CD4-positive, alpha-beta T cell treated with Interleukin-15 for 4 hours (primary cell): Measurements from ENCODE around the gene TNNT1.
A peak's percentile ranks its signal among the peaks of the same experiment; 100 is the strongest.

Source experiments
- DNase-seq: peaks from one replicate; pipeline ENCODE4 v3.0.0-alpha.2; 2020; ENCODE audit warnings: low spot score

The TNNT1 gene

DNA sequence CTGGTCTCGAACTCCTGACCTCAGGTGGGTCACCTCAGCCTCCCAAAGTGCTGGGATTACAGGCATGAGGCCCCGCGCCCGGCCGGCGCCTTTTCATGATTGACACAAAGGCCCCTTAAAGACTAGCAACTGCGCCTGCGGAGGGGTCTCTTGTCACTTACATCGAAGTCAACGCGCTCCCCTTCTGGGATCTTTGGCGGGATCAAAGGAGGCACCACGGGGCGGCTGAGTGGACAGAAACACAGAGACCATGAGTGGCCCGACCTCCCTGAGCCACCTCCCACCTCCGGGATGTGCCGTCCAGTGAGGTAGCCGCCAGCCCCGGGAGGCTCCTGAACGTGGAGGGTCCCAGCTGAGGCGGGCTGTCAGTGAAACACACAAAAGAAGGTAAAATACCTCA is 7.3 kb downstream of the TNNT1 start:
- DNase-seq, result no peak

GRCh38 chr19:55137915-55138314 is 11.1 kb downstream of the TNNT1 start:
- DNase-seq, result no peak

GRCh38 chr19:55136399-55137102 is 12.5 kb downstream of the TNNT1 start:
- no peak for DNase-seq

DNA sequence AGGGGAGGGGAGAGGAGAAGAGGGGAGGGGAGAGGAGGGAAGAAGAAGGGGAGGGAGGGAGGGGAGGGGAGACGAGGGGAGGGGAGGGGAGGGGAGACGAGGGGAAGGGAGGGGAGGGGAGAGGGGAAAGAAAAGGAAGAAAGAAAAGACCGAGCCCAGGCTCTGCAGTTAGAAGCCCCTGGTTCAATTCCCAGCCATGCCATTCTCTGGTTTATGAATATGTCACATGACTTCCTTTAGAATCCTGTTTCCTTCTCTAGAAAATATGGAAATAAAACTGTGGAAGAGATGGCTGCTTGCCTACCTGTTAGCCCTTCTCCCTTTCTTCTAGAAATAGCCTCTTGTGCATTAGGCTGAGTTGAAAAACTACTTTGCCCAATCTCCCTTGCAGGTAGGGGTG is 14.3 kb downstream of the TNNT1 start:
- no peak for DNase-seq

GRCh38 chr19:55133639-55134444 is 15.2 kb downstream of the TNNT1 start:
- DNase-seq, result no peak

DNA sequence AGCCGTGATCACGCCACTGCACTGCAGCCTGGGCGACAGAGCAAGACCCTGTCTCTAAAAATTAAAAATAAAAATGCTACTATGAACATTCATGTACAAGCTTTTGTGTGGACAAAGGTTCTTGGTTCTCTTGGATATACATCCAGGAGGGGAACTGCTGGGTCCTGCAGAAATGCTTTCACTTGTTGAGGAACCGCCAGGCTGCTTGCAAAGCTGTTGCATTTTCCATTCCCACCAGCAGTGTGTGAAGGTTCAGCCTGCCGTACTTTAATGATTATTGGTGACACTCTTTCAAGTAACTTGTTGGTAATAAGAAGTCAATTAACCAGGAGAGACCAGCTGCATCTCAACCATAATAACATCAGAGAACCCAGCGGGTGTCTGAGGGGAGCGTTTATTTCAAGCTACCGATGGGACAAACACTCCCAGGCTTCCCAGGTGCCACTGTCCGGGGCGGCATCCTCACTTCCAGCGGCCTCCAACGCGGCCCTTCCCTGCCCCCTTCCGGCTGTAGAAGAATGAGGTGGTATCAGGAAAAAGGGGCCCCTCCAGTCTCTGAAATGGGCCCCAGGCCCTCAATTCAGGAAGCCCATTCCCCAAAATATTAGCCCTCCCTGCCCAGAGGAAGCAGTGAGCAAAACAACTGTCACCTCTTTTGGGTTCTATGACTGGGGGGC is 16.4 kb downstream of the TNNT1 start:
- no peak for DNase-seq

DNA sequence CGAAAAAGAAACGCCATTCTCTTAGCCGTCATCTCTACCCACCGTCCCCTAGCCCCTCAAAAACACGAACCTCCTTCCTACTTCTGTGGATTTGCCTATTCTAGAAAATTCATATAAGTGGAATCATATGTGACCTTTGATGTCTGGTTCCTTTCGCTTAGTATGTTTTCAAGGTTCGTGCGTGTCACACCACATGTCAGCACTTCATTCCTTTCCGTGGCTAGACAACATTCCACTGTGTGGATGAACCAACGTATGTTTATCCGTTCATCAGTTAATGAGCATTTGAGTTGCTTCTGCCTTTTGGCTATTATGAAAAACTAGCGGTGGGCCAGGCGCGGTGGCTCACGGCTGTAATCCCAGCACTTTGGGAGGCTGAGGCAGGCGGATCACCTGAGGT is 17.6 kb downstream of the TNNT1 start:
- no peak for DNase-seq

DNA sequence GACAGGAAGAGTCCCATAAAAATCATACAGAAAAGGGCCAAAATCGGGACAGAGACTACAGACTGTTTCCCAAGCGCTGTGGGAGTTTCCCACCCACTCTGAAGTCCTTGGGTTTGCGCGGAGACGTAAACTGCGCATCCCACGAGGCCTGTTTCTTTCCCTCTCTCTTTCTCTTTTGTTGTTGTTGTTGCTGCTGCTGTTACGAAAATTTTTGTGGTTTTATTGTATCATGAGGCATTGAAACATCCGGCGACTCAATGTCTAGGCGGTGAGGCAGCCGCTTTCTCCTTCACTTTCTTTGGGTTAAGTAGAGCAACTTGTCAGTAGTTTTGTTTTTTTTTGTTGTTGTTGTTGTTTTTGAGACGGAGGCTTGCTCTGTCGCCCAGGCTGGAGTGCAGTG is 30.0 kb downstream of the TNNT1 start:
- no peak for DNase-seq

DNA sequence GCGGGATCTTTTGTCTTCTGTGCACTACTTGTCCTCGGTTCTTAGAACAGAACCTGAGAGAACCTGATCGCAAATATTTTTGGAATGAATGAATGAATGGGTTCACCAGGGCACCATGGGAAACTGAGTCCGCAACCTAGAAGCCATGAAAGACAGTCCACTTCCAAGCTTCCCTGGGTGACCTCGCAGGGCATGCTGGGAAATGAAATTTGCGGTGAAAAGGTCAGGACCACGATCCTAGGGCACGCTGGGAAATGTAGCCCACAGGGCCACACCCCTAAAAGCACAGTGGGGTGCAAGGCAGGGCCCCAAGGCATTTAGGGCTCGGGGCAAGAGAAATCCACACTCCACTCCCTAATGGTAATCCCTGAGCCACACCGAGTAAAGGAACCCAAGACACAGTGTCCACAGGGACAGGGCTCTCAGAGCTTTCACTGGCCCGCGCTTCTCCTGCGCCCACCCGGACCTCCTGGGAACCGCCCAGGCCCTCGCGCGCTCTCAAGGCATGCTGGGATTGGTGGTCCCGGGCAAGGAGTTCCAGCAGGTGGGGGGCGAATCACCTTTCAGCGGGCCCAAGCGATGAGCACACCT is 30.5 kb downstream of the TNNT1 start:
- peak; percentile 20 for DNase-seq

GRCh38 chr19:55117663-55118391 is 31.2 kb downstream of the TNNT1 start:
- DNase-seq, result peak; percentile 97

DNA sequence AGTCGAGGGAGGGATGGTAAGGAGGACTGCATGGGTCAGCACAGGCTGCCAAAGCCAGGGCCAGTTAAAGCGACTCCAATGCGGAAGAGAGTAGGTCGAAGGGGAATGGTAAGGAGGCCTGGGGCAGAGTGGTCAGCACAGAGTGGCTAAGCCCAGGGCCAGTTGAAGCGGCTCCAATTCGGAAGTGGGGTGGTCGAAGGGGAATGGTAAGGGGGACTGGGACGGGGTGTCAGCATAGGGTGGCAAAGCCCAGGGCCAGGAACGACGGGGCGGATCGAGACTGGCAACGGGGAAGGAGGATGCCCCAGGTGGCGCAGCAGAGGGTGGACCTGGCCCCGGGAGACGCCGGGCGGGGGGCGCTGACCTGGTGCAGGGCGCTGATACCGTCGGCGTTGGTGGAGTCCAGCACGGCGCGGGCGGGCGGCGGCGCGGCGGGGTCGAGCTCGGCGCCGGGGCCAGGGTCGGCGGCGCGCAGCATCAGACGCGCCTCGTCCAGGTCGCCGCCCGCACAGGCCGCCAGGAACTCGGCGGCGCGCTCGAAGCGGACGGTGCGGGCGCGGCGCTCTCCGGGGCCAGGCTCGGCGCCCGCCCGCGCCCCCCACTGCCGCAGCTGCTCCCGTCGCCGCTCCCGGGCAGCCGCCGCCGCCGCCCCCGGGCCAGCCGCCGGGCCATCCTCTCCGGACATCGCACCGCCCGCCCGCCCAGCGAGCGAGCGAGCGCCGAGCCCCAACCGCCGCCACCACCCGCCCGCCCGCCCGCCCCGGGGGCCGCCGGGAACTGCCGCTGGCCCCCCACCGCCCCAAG is 31.9 kb downstream of the TNNT1 start, which contains the start of gene PPP1R12C:
Gene PPP1R12C, minus strand, starts transcription at position 779 of the 804 bp plus-strand sequence. Its CDS starts 94 bp downstream, at position 685.
- no peak for DNase-seq

DNA sequence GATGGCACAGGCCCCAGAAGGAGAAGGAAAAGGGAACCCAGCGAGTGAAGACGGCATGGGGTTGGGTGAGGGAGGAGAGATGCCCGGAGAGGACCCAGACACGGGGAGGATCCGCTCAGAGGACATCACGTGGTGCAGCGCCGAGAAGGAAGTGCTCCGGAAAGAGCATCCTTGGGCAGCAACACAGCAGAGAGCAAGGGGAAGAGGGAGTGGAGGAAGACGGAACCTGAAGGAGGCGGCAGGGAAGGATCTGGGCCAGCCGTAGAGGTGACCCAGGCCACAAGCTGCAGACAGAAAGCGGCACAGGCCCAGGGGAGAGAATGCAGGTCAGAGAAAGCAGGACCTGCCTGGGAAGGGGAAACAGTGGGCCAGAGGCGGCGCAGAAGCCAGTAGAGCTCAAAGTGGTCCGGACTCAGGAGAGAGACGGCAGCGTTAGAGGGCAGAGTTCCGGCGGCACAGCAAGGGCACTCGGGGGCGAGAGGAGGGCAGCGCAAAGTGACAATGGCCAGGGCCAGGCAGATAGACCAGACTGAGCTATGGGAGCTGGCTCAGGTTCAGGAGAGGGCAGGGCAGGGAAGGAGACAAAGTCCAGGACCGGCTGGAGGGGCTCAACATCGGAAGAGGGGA is 32.7 kb downstream of the TNNT1 start:
- peak; percentile 56 for DNase-seq

- no peak for DNase-seq
Observed at GRCh38 chr19:55115446-55116065, 33.5 kb downstream of the TNNT1 start.

- DNase-seq, result no peak
Observed at GRCh38 chr19:55114566-55115145, 34.4 kb downstream of the TNNT1 start.

- no peak for DNase-seq
Observed at GRCh38 chr19:55113570-55114039, 35.4 kb downstream of the TNNT1 start.

DNA sequence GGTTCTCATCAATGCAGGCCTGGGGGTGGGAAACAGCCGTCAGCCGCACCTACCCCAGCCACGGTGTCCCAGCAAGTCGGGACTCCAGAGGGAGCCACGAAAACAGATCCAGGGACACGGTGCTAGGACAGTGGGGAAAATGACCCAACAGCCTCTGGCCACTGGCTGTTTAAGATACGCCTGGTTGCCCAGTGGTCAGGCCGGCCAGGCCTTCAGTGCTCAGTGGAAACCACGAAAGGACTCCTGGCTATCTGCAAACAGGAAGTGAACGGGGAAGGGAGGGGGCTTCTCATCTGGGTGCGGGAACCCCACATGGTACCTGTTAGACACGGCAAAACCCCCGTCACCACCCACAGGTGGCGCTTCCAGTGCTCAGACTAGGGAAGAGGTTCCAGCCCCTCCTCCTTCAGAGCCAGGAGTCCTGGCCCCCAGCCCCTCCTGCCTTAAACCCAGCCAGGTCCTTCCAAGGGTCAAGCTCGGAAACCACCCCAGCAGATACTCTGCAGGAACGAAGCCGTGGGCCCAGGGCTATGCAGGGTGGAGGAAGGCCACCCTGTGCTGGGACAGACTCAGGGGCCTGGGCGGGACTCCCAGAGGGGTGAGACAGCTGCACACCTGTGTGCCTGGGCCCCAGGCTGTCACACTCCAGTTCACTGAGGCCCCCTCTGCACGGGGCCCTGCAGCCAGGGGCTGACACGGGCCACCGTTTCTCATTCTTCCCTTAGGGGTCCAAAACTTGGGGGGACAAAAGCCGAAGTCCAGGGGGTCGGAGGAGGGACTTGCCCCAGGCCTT is 36.0 kb downstream of the TNNT1 start:
- no peak for DNase-seq

DNA sequence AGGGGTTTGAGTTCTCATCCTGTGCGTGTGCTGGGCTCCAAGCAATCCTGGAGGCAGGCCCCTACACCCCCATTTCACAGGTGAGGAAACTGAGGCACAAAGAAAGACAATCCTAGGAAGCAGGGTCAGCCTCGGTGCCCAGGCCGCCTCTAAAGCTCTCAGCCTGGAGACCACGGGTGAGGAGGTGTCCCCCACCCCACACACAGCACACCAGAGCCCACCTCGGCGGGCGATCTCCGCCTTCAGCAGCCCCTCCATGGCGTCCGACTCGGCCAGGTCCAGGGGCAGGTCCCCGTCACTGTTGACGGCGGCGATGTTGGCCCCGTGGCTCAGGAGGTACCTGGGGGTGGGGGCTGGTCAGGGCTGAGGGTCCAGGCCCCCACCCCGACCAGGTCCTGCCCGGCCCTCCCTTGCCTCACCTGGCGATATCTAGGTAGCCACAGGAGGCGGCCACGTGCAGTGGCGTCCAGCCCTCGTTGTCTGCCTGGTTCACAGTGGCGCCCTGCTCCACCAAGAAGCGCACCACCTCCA is 36.7 kb downstream of the TNNT1 start:
- DNase-seq, result no peak

DNA sequence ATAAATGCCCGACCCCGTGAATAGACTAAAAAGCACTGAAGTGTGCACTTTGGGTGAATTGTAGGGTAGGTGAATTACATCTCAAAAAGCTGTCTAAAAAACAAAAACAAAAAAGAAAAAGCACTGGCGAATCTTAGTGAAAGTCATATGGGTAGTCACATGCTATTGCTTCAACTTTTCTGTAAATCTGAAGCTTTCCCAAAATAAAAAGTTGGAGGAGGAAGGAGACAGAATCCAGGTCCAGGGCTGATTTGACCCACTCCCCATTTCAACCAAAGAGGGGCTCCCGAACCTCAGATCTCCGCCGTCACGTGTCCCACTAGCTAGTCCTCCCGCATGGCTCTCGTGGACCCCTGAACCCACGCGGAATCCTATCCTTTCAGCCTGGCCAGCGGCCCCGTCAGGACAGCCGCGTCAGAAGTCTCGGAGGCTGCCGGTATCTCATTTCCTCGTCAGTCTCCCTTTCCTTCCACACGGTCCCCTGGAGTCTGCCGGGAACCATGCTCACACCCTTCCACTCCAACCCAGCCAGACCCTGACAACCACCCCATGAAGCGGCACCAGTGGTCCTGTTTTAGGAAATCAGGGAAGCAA is 37.7 kb downstream of the TNNT1 start:
- DNase-seq, result no peak
